ENCODE measurements around the gene HSFX2.
"Not testable (repeated sequence)": the region's sequence is repeated elsewhere in the genome, so short reads cannot be mapped to it uniquely, and the experiment has no call there.

Gene HSFX2

GRCh38 chrX:149587359-149587758 is 7.8 kb downstream of the HSFX2 start, which contains the start of gene MAGEA9B:
Gene MAGEA9B (minus strand): TSS chrX:149587459. CDS start chrX:149583179, 4,280 bp downstream.
- not testable (repeated sequence) for DNase-seq

GRCh38 chrX:149585631-149586030 is 9.5 kb downstream of the HSFX2 start:
- DNase-seq = not testable (repeated sequence)

GRCh38 chrX:149573456-149573855 is 21.7 kb downstream of the HSFX2 start:
- not testable (repeated sequence) for DNase-seq

GRCh38 chrX:149572743-149573142 is 22.4 kb downstream of the HSFX2 start:
- DNase-seq = no peak

GRCh38 chrX:149571770-149572169 is 23.3 kb downstream of the HSFX2 start:
- no peak for DNase-seq

- no peak for DNase-seq
These were observed 24.4 kb downstream of the HSFX2 start for GRCh38 chrX:149570668-149571067.

GRCh38 chrX:149569770-149570169 is 25.3 kb downstream of the HSFX2 start:
- DNase-seq = no peak

GRCh38 chrX:149568701-149569296 is 26.3 kb downstream of the HSFX2 start:
- DNase-seq = no peak

GRCh38 chrX:149567621-149568417 is 27.3 kb downstream of the HSFX2 start:
- no peak for DNase-seq

- no peak for DNase-seq
These were observed 31.8 kb downstream of the HSFX2 start for GRCh38 chrX:149563359-149563758.

GRCh38 chrX:149555251-149555650 is 39.9 kb downstream of the HSFX2 start:
- not testable (repeated sequence) for DNase-seq

GRCh38 chrX:149551939-149552248 is 43.2 kb downstream of the HSFX2 start:
- not testable (repeated sequence) for DNase-seq

- not testable (repeated sequence) for DNase-seq
These were observed 43.7 kb downstream of the HSFX2 start for GRCh38 chrX:149551245-149551938.

GRCh38 chrX:149550454-149550853 is 44.7 kb downstream of the HSFX2 start:
- DNase-seq = not testable (repeated sequence)

- not testable (repeated sequence) for DNase-seq
These were observed 45.4 kb downstream of the HSFX2 start, which contains the start of gene HSFX3 for GRCh38 chrX:149549701-149550100. Gene HSFX3 (minus strand): TSS chrX:149549924. CDS start chrX:149549852, 72 bp downstream.

GRCh38 chrX:149547782-149548181 is 47.3 kb downstream of the HSFX2 start:
- DNase-seq = not testable (repeated sequence)

- DNase-seq = not testable (repeated sequence)
These were observed 48.2 kb downstream of the HSFX2 start for GRCh38 chrX:149546962-149547361.

- not testable (repeated sequence) for DNase-seq
These were observed 49.3 kb downstream of the HSFX2 start for GRCh38 chrX:149545545-149546543.
